HG02973 (cell line): ENCODE data around the gene DISP2.

Experiments
- ATAC-seq: cut with Tn5 transposase; IDR thresholded peaks from one replicate; pipeline ENCODE4 v1.9.1; 2021; ENCODE audit warnings: moderate library complexity; ENCODE audit not compliant: unreplicated experiment

DISP2 gene

DNA sequence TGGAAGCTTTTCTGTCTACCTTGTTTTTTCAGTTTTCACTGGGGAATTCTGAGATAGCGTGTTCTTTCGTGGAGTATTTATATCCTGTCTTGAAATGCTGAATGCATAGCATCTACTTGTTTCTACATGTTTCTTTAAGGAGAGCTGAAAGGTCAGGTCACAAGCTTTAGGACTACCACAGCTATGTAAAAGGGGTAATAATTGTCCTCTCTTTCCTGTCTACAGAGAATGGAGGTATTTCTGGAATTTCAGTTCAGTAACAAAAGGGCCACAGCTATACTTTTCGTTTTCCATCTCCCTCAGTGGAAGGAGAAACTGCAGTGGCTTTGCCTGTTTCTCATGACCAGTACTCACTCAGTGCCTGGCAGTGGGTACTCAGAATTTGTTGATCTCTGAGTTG is 29.8 kb upstream of the DISP2 start:
- no peak for ATAC-seq

DNA sequence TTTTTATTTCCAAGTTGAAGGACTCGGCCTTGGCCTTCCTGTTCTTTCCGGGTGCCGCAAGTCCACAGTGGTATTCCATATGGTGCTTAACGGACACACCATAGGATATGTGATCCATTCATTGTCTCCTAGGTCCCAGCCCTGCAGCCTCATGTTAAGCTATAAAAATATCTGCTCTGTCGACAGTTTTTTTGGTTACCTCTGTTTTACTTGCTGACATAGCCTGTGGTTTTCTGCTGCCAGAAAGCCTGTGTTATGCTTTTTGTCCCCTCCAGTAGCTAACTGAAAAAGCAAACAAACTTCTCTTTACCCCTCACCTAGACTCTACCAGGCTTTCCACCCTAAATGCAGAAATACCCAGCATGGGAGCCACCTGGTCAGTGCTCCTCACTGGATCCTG is 29.3 kb upstream of the DISP2 start:
- no peak for ATAC-seq

DNA sequence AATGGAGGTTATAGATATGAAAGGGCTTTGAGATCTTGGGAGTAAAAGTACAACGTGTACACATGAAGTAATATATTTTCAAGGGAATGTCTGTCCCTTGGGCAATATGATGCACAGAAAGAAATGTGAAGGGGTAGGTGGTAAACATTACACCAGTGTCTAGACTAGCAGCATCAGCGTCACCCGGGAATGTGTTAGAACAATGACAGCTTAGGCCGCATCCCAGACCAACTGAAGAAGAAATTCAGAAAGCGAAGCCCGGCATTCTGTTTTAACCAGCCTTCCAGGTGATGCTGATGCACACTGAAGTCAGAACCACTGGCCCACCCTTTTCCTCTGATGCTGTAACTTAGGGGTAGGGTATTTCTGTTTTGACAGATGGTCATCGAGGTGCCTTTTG is 28.2 kb upstream of the DISP2 start:
- no peak for ATAC-seq

DNA sequence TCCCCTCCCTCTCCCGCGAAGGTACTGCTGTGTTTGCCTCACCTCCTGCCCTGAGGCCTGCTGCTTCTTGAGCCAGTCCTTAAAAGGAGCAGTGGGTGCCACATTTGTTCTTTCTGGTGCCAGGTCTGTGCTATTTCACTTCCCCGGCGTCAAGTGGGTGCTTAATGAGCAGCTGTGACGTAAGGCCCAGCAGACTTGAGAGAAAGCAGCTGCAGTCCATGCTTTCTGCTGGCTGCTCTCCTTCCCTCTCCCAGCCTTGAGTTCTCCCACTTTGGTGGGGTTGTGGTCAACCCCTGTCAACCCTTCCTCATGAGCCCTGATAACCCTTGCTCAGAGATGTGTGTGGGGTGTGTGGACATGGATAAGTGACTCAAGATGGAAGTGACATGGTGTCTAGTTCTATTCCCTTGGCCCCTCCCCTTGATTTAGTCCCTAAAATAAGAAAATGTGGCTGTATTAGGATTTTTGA is 27.6 kb upstream of the DISP2 start:
- ATAC-seq: no peak

DNA sequence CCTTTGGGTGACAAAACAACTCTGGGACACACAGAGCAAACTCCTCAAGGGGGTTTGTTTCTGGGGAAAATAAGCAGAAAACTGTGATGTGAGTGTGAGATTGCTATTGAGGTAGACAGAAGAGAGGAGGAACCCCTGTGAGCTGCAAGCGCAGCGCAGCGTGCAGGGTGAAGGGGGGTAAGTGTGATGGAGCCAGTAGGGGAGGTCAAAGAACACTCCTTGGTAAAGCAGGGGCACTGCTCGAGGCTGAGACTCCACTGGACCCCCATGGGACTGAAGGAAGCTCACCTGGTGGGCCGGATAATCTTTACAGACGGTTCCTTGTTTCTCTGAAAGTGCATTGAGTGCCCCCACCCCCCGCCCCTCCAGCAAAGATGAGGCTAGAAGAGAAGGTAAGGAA is 27.0 kb upstream of the DISP2 start:
- ATAC-seq: no peak

DNA sequence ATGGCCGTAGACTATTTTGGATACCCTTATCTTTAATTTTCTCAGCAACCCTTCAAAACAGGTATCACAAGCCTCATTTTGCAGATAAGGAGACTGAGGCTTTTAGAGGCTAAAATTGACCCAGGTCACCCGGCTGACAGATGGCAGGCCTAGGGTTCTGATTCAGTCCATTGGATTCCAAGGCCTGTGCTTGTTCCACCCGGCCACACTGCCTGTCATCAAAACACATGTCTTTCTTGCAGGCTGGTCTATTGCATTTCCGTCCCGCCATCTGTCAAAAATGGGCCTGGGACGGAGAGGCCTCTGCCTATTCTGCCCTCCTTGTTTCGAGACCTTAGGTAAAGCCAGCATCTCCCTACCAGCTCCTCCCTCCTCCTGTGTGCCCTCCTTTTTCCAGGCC is 26.4 kb upstream of the DISP2 start:
- ATAC-seq: no peak

DNA sequence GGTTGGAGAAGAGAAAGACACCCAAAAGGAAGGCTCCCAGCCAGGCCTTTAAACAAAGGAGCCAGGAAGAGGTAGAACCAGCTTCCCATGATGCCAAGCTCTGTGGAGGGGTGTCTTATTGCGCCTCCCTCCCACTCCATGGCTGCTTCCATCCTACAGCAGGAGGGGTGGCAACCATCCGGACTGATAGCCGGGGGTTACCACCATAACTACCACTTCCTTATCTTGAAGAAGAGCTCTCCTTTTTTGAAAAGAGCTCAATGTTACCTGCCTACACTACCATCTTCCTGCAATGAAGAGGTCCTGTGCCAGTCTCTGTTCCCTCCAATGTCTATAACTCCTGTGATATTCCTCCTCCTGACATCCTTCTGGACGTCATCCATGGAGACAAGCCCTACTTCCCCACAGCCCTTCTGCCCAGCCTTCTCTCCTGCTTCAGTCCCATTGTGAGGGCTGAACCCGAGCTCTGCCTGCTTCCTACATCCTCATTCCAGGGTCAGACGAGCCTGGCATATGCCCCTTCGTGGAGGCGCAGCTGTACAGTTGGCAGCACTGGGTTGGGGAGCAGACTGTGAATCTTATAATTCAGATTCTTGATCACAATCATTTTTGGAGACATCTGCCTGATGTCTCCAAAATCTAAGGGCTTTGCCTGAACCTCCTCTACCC is 25.8 kb upstream of the DISP2 start:
- ATAC-seq: no peak

DNA sequence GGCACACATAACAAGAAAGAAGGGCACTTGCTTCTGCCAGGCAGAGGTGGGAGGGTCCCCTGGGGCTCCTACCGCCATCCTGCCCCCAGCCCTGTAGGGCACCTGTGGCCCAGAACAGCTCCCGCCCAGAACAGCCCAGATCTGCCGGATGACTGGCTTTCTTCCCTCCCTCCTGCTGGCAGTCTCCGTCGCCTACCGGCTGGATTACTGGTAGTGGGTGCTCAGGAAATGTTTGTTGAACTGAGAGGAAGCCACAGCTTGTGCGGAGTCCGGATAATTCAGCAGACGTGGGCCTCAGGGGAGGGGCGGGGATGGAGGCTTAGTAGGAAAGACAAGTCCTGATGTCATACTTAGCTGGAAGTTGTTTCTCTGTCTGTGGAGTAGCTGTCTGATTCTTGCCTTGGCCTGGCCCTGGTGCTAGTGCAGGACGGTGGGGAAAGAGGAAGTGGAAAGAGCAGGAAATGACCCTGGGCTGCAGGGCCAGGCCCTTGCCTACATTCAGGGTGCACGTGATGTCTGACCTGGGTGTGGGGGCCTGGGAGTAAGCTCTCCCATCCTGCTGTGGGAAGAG is 24.0 kb upstream of the DISP2 start:
- ATAC-seq: no peak

DNA sequence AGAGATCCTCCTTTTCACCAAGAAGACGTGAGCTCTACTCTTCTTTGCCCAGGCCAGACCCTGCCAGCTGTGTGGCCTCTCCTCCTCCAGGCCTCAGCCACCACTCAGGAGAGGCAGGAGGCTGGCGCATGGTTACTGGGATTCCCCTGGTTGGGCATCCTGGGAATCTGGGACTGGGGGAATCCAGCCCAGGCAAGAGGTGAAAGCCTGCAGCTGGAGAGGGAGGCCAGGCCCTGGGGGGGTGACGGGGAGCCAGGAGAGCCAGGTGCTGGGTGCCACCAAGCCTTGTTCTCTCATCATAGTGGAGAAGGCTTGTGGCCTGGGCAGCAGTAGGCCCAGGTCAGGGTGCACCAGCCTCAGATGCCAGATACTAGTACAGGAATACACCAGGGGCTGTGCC is 23.5 kb upstream of the DISP2 start:
- no peak for ATAC-seq

DNA sequence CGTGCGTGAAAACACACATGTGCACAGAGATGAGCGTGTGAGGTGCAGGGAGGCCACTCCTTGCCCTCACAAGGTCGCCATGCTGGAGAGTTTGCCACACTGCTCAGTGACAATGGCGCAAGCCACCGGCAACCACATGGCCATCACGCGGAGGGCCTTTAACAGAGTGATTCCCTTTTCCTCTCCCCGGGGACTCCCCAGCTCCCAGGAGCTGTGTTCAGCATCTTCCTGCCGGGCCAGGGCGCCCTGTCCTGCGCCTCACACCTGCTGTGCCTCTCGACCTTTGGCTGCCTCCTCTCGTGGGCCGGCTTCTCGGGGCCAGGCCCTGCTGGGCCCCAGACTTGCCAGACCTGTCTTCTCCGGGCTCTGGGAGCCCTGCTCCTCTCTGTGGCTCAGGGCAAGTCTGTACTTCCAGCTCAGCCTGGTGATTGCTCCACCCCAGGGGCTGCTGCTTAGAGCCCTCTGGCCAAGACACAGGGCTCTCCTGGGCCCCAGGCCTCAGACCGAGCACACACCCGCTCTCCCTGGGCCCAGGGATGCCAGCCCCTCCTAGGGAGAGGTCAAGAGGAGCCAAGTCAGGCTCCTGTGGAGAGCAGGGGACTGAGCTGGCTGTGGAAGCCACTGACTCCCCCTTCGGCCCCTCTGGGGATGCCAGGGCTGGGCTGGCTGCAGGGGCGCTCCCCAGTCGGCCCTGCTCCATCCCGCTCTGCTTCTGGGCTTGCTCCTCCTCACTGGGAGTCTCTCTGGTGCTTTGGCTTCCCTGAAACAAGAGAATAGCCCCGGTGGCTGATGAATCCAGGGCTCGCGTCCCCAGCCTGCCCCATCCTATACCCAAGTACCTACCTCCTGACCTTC is 22.9 kb upstream of the DISP2 start:
- no peak for ATAC-seq

DNA sequence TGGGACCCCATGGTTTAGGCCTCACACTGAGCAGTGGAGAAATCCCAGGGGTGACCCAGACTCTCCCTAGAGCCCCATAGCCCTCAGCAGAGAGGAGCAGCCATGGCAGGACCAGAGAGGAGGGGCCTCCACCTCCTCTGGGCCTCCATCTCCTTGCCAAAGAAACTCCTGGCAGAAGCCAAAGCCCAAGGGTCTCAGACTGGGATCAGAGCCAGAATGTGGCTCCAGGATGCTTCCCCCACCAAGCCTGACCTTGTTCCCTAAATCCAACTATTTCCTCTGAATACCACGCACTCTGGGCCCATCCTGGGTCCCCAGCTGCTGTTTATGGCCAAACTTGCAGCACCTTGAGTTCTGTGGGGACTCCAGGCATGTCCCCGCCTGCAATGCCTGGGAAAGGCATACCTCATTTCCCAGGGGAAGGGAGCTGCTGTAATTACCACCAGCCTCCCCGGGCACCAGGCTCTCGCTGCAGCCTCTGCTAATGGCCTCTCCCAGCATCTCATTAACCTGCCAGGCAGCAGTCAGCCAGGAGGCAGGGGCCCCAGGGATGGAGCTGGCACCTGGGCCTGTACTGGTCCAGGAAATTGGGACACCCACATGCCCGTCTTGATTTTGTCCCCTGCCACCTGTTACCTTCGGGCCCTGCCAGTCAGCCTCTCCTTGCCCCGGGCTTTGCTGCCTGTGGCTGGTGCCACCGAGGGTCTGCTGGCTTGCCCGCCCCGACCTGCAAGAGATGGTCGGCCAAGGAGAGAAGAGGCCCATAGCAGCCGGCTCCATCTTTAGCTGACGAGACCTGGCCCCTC is 21.9 kb upstream of the DISP2 start:
- ATAC-seq: no peak

DNA sequence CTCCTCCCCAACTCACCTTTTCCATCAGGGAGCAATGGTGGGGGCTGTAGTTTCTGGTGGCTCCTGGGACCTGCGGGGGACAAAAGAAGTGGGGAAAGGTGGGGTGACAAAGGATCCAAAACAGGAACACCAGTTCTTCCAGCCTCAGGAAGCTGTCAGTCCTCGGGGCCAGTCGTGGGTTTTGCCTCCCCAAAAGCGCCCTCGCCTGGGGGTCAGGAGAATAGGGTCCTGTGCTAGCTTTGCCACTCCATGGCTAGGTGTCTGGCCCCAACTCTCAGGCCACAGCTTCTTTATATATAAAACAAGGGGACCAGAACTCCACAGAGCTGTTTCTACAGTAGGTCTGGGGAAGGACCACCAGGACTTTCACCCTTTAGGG is 21.3 kb upstream of the DISP2 start:
- ATAC-seq: no peak

DNA sequence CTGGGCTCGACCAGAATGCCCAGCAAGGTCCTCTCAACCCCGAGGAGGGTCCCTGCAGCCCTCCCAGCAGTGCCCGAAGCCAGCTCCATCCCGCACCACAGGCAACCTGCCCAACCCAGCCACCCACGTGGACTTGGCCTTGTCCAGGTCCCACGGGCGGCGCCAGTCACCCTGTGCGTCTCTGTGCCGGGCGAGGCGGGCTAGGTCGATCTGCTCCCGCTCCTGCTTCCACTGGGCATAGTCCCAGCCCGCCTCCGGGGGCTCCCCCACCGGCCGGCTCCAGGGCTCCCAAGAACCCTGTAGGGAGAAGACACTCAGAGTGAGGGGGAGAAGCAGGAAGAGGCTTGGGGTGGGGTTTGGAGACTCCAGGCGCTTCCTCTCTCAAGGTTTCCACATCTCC is 20.4 kb upstream of the DISP2 start:
- ATAC-seq: no peak

DNA sequence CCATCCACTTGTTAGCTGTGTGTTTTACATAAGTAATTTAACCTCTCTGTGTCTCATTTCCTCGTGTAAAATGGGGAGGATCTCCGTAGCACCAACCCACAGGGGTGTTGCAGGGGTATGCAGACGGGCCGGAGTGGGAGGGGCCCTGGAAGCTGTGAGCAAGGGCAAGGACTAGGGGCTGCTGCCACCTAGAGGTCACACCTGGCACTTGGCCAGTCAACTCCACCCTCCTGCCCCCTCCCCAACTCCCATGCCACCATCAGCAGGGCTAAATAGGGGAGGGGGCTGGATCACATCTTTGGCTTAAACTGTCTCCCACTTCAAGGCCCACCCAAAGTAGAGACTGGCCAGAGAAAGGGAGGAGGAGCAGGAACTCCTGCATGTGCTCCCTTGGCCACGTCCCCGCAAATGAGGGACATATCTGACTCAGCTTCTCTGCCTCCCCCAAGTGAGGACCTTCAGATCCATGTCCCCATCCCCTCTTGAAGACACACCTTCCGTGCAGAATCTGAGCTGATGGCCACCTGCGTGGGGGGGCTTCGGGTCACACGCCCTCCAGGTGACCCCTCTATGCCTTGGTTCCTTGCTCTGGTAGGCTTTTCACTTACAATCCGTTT is 19.9 kb upstream of the DISP2 start:
- ATAC-seq: no peak

DNA sequence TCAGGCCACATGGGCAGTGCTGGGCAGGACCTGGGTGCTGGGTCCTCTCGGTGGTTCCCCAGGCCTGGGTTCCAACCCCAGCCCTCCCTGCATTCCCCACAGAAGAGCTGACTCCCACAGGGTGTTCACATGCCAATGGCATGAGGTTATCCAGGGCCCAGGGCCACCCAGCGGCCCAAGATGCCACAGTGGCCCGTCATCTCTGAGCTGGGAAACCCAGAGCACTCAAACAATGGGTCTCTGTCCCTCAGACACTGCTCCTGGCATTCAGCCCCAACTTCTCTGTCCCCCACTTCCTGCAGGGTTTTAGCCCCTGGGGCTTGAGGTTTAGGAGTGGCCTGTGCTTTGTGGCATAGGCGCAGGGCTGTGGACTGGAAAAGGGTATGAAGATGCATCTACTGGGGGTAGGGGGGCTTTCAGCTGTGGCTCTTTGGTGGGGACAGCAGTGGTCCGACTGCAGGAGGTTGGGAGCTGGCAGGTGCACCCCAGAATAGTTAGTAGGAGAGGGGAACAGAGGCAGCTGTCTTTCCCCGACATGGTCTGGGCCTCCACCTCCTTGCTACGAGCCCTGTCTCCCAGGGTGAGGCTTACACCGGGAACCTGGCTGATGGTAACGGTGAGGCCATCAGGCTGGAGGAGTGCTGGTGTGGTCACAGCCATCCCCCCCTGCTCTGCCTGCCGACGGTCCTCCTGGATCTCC is 18.9 kb upstream of the DISP2 start:
- no peak for ATAC-seq

DNA sequence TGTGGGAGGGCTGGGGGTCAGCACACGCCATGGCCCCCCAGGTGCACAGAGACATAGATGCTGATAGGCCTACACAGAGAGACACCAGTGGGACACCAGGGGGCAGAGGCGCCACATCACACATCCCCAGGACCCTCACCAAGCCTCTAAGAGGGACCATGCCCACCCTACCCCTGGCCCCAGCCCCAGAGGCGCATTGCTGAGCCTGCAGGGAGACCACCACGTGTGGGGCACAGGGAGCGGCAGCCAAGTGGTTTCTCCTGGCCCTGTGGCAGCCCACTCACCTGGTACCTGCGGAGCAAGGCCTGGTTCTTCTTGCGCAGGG is 18.4 kb upstream of the DISP2 start:
- ATAC-seq: no peak

DNA sequence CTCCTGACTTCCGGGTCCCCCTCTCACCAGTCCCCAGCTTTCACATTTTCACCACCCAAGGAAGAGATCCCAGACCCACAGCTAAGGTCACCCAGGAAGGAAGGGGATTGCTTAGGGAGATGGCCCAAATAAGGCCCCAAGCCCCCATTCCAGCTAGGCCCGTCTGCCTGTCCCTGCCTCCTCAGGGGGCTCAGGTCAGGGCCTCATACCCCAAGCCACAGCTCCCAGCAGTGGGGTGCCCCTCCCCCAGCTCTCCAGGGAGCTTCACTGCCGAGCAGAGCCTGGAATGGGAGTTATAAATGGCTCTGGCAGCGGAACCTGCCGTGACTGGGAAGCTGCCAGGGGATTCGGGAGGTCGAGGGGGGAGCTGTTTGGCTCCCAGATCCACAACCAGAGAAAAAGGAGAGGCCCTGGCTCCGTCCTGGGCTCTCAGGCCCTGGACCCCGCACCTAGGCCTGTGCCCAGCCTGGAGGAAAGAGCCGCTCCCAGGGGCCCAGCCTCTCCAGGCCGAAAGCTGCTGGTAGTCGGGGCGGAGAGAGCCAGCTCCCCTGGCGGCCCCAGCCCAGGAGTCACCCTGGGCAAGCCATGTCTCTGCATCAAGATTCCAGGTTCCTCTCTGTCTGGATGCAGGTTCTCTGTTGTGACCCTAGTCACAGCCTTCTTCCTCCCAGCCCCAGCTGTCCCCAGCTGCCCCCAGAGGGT is 17.8 kb upstream of the DISP2 start:
- ATAC-seq: no peak

DNA sequence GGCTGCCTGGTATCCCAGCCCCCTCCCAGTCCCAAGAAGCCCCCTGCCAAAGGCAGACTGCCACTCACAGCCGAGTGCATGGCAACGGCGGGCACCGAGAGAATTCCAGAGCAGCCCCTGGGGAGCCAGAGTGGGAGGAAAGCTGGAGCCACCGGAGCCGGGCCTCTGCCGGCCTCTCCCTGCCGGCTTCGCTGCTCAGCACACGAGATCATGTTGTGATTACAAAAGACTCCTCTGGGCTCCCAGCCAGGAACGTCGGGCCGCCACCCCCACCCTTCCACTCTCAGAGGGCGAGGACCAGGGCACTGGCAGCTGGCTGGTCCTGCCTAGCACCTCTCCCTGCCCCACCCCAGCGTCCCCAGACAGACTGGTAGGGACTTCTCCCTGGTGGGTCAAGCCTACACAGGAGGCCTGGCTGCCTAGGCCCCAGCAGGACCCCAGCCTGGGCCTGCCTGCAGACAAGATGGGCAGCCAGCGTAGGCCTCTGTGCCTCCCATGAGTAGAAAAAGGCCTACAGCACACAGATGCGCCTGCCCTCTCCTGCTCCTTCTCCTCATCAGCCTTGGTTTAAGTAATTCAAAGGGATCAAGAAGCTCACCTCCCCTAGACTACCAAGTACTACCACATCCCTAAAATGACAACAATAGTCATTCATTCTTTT is 17.1 kb upstream of the DISP2 start, which contains the start of gene CCDC9B:
TSS of gene CCDC9B (minus strand) at position 200 of the 661 bp plus-strand sequence. CDS start at position 80, 120 bp downstream.
- no peak for ATAC-seq
